Keratinocyte (primary cell): Measurements from ENCODE around the gene CNP.

Source experiments
- EZH2 ChIP-seq: IDR thresholded peaks from one replicate; pipeline ENCODE4 v1.6.1; 2012; ENCODE audit warnings: inconsistent platforms, mild to moderate bottlenecking, low read length, moderate library complexity
- TF ChIP-seq, protein P1 (sequence below), 3 experiments: IDR thresholded peaks in 1 of 3; conservative IDR thresholded peaks in 1 of 3; optimal IDR thresholded peaks in 1 of 3; 2 replicates in 2 of 3; 3 replicates in 1 of 3; pipeline versions ENCODE3 to v1.5.1; 2011; ENCODE audit warnings: low read length in 3 of 3, mild to moderate bottlenecking in 3 of 3, moderate library complexity in 2 of 3, control low read depth in 1 of 3, inconsistent platforms in 1 of 3; ENCODE audit not compliant: insufficient read depth in 2 of 3; ENCODE audit errors: extremely low read depth in 1 of 3

- TF ChIP-seq, protein P1, sequence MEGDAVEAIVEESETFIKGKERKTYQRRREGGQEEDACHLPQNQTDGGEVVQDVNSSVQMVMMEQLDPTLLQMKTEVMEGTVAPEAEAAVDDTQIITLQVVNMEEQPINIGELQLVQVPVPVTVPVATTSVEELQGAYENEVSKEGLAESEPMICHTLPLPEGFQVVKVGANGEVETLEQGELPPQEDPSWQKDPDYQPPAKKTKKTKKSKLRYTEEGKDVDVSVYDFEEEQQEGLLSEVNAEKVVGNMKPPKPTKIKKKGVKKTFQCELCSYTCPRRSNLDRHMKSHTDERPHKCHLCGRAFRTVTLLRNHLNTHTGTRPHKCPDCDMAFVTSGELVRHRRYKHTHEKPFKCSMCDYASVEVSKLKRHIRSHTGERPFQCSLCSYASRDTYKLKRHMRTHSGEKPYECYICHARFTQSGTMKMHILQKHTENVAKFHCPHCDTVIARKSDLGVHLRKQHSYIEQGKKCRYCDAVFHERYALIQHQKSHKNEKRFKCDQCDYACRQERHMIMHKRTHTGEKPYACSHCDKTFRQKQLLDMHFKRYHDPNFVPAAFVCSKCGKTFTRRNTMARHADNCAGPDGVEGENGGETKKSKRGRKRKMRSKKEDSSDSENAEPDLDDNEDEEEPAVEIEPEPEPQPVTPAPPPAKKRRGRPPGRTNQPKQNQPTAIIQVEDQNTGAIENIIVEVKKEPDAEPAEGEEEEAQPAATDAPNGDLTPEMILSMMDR (optimal IDR thresholded peaks at IDR 0.05 in 1 of 3, IDR thresholded peaks at IDR 0.05 in 1 of 3, conservative IDR thresholded peaks at IDR 0.05 in 1 of 3; ENCODE audit: extremely low read depth in 1 of 3, insufficient read depth in 2 of 3, low read length in 3 of 3): no peak
- no peak for TF ChIP-seq EZH2
Observed at GRCh38 chr17:41998497-41998896, 31.9 kb downstream of the CNP start.
